Measurements from ENCODE around the gene FXYD2. TPM values are rescaled to one million over a fixed set of nuclear protein-coding genes. Genes with fewer than 3 reads are reported as not detected.

The FXYD2 gene
- total RNA-seq (10 to 100 TPM; 12.9 to 14.4 TPM), polyA plus RNA-seq (10 to 100 TPM; 11.9 to 61.6 (median 16.9) TPM), total RNA-seq (0 to 1.6 (median 0.43) reads per million in 6 experiments)

GRCh38 chr11:117824571-117825537 is at the start of gene FXYD2:
TSS of gene FXYD2 (minus strand) at chr11:117824744. CDS start at chr11:117824678, 66 bp downstream.
- Mint-ChIP-seq H3K9me3 (no peaks in the 10 kb centered on the region), H3K36me3 (peaks cover 0 to 2% (median 0%) of the 10 kb centered on the region in 3 donors), H3K4me3 (peak within 1 kb of the TSS in 9 of 10 donors; percentile 27 to 67 (median 60)), H3K27me3 (no peaks in the 10 kb centered on the region), H3K27ac (peak within 1 kb of the TSS; percentile 58 to 96 (median 90)), H3K4me1 (peaks cover 26 to 81% (median 76%) of the 10 kb centered on the region in 4 donors)
- DNase-seq: no peak
- POLR2A ChIA-PET: interaction anchor here (1.0 to 7.0 kb wide), 8 partner anchors 7 to 227 kb away, joined by 3 to 54 read pairs (median 10); partner anchors contain the start of gene IL10RA
- ATAC-seq: no peak

- Mint-ChIP-seq H3K9me3 (peaks cover 0 to 1% (median 0%) of the 10 kb centered on the region in 9 donors), H3K36me3 (peaks cover 0 to 2% (median 0%) of the 10 kb centered on the region in 3 donors), H3K4me1 (peaks cover 21 to 42% (median 34%) of the 10 kb centered on the region in 4 donors), H3K27ac (no peak overlapping the region), H3K4me3 (peak overlapping the region in 2 of 10 donors; percentile 28 to 34), H3K27me3 (peaks cover 37 to 64% (median 56%) of the 10 kb centered on the region in 5 donors)
- peak in 1 of 10 donors; percentile 3 for DNase-seq
- POLR2A ChIA-PET: no interaction called here
- ATAC-seq: no peak
These were observed 49.2 kb upstream of the FXYD2 start for GRCh38 chr11:117873828-117874125.

- Mint-ChIP-seq H3K4me3 (peak overlapping the region in 1 of 10 donors; percentile 23), H3K27ac (peak overlapping the region in 2 of 10 donors; percentile 4 to 24), H3K27me3 (peaks cover 34 to 59% (median 50%) of the 10 kb centered on the region in 5 donors), H3K9me3 (peaks cover 0 to 1% (median 0%) of the 10 kb centered on the region in 9 donors), H3K4me1 (peaks cover 21 to 42% (median 34%) of the 10 kb centered on the region in 4 donors), H3K36me3 (peaks cover 0 to 2% (median 0%) of the 10 kb centered on the region in 3 donors)
- no peak for ATAC-seq
- POLR2A ChIA-PET: no interaction called here
- DNase-seq: peak in 1 of 10 donors; percentile 7
These were observed 48.7 kb upstream of the FXYD2 start for GRCh38 chr11:117872975-117873827.

GRCh38 chr11:117872420-117872961 is 47.9 kb upstream of the FXYD2 start:
- Mint-ChIP-seq H3K4me3 (no peak overlapping the region), H3K27ac (no peak overlapping the region), H3K27me3 (peaks cover 31 to 53% (median 45%) of the 10 kb centered on the region in 5 donors), H3K4me1 (peaks cover 21 to 42% (median 34%) of the 10 kb centered on the region in 4 donors), H3K9me3 (peaks cover 0 to 1% (median 0%) of the 10 kb centered on the region in 9 donors), H3K36me3 (peaks cover 0 to 2% (median 0%) of the 10 kb centered on the region in 3 donors)
- DNase-seq: no peak
- ATAC-seq: no peak
- POLR2A ChIA-PET: no interaction called here

GRCh38 chr11:117871784-117872183 is 47.2 kb upstream of the FXYD2 start:
- ATAC-seq (no peak), DNase-seq (no peak)
- H3K4me3 Mint-ChIP-seq: no peak overlapping the region
- peaks cover 0 to 1% (median 0%) of the 10 kb centered on the region in 9 donors for H3K9me3 Mint-ChIP-seq
- H3K36me3 Mint-ChIP-seq: peaks cover 0 to 2% (median 0%) of the 10 kb centered on the region in 3 donors
- POLR2A ChIA-PET: no interaction called here
- H3K27ac Mint-ChIP-seq: no peak overlapping the region
- H3K27me3 Mint-ChIP-seq: peaks cover 24 to 46% (median 38%) of the 10 kb centered on the region in 5 donors
- peaks cover 18 to 35% (median 29%) of the 10 kb centered on the region in 4 donors for H3K4me1 Mint-ChIP-seq

- H3K9me3 Mint-ChIP-seq: peaks cover 0 to 1% (median 0%) of the 10 kb centered on the region in 9 donors
- H3K27me3 Mint-ChIP-seq: peaks cover 21 to 42% (median 35%) of the 10 kb centered on the region in 5 donors
- no peak for DNase-seq
- peaks cover 15 to 30% (median 26%) of the 10 kb centered on the region in 4 donors for H3K4me1 Mint-ChIP-seq
- no peak overlapping the region for H3K27ac Mint-ChIP-seq
- ATAC-seq: no peak
- no peak overlapping the region for H3K4me3 Mint-ChIP-seq
- peaks cover 0 to 2% (median 0%) of the 10 kb centered on the region in 3 donors for H3K36me3 Mint-ChIP-seq
- POLR2A ChIA-PET: no interaction called here
These were observed 46.6 kb upstream of the FXYD2 start for GRCh38 chr11:117871160-117871559.

- no peak overlapping the region for H3K4me3 Mint-ChIP-seq
- H3K27ac Mint-ChIP-seq: no peak overlapping the region
- no peak for DNase-seq
- peaks cover 0 to 1% (median 0%) of the 10 kb centered on the region in 9 donors for H3K9me3 Mint-ChIP-seq
- peaks cover 9 to 22% (median 18%) of the 10 kb centered on the region in 4 donors for H3K4me1 Mint-ChIP-seq
- H3K27me3 Mint-ChIP-seq: peaks cover 14 to 35% (median 27%) of the 10 kb centered on the region in 5 donors
- no peak for ATAC-seq
- H3K36me3 Mint-ChIP-seq: no peaks in the 10 kb centered on the region
- POLR2A ChIA-PET: no interaction called here
These were observed 45.8 kb upstream of the FXYD2 start for GRCh38 chr11:117870103-117870952.

GRCh38 chr11:117869604-117870003 is 45.1 kb upstream of the FXYD2 start:
- no peaks in the 10 kb centered on the region for H3K36me3 Mint-ChIP-seq
- no peaks in the 10 kb centered on the region for H3K9me3 Mint-ChIP-seq
- H3K27me3 Mint-ChIP-seq: peaks cover 10 to 29% (median 20%) of the 10 kb centered on the region in 5 donors
- POLR2A ChIA-PET: no interaction called here
- H3K27ac Mint-ChIP-seq: no peak overlapping the region
- peaks cover 4 to 16% (median 13%) of the 10 kb centered on the region in 4 donors for H3K4me1 Mint-ChIP-seq
- no peak for DNase-seq
- H3K4me3 Mint-ChIP-seq: no peak overlapping the region
- ATAC-seq: no peak

GRCh38 chr11:117868815-117869561 is 44.4 kb upstream of the FXYD2 start:
- Mint-ChIP-seq H3K36me3 (no peaks in the 10 kb centered on the region), H3K4me1 (peaks cover 4 to 13% (median 9%) of the 10 kb centered on the region in 4 donors), H3K4me3 (no peak overlapping the region), H3K27me3 (peaks cover 7 to 24% (median 15%) of the 10 kb centered on the region in 5 donors), H3K27ac (no peak overlapping the region), H3K9me3 (no peaks in the 10 kb centered on the region)
- ATAC-seq (no peak), DNase-seq (no peak)
- POLR2A ChIA-PET: no interaction called here

GRCh38 chr11:117868088-117868487 is 43.5 kb upstream of the FXYD2 start:
- ATAC-seq (no peak), DNase-seq (no peak)
- H3K9me3 Mint-ChIP-seq: no peaks in the 10 kb centered on the region
- POLR2A ChIA-PET: no interaction called here
- H3K27me3 Mint-ChIP-seq: peaks cover 2 to 15% (median 8%) of the 10 kb centered on the region in 5 donors
- peaks cover under 1 to 4% (median 3%) of the 10 kb centered on the region in 4 donors for H3K4me1 Mint-ChIP-seq
- H3K36me3 Mint-ChIP-seq: no peaks in the 10 kb centered on the region
- peak overlapping the region in 1 of 10 donors; percentile 14 for H3K27ac Mint-ChIP-seq
- H3K4me3 Mint-ChIP-seq: no peak overlapping the region

GRCh38 chr11:117866526-117866925 is 42.0 kb upstream of the FXYD2 start:
- POLR2A ChIA-PET: no interaction called here
- Mint-ChIP-seq H3K9me3 (no peaks in the 10 kb centered on the region), H3K27ac (no peak overlapping the region), H3K4me1 (peaks cover 2 to 5% (median 3%) of the 10 kb centered on the region in 4 donors), H3K27me3 (peaks cover 0 to 5% (median 0%) of the 10 kb centered on the region in 5 donors), H3K4me3 (no peak overlapping the region), H3K36me3 (no peaks in the 10 kb centered on the region)
- ATAC-seq (no peak), DNase-seq (no peak)
